Naive thymus-derived CD4-positive, alpha-beta T cell (primary cell): ENCODE data around the gene UNCX. TPM values are rescaled to one million over a fixed set of nuclear protein-coding genes. Genes with fewer than 3 reads are reported as not detected.

ENCODE experiments used
- ATAC-seq: fragments of 150-1000 bp; cut with Tn5 transposase; 2 replicates; pipeline ENCODE4 v1.10.0; 2021; ENCODE audit warnings: mild to moderate bottlenecking, moderate library complexity
- CTCF ChIA-PET: fragments of 350-600 bp; sonication (Branson Sonifier 250); formaldehyde crosslinking; loops from one replicate; lab custom pipeline; 2021; ENCODE audit warnings: antibody characterized with exemption; lab: Charles Lee
- POLR2A ChIA-PET: fragments of 350-600 bp; sonication (Branson Sonifier 250); formaldehyde crosslinking; loops from one replicate; lab custom pipeline; 2021; ENCODE audit warnings: antibody characterized with exemption, inconsistent platforms; lab: Charles Lee
- DNase-seq, 9 donors: peaks; one replicate each; pipeline versions ENCODE4 v3.0.0 to v3.0.0-alpha.2; 2020 to 2022; ENCODE audit warnings: mixed read lengths in 1 of 9
- H3K27ac ChIP-seq: one replicate; pipeline ENCODE4 v1.7.0; 2013; ENCODE audit warnings: mild to moderate bottlenecking, low read depth, low read length, moderate library complexity
- H3K27me3 ChIP-seq, 2 donors: one replicate each; pipeline ENCODE4 v1.7.0; 2013; ENCODE audit warnings: low read length in 2 of 2, mild to moderate bottlenecking in 2 of 2, moderate library complexity in 2 of 2; ENCODE audit not compliant: control insufficient read depth in 2 of 2, insufficient read depth in 2 of 2
- H3K36me3 ChIP-seq, 3 experiments: 1 replicate in 2 of 3; 2 replicates in 1 of 3; pipeline ENCODE4 v1.7.0; 2013; ENCODE audit warnings: low read length in 3 of 3, mild to moderate bottlenecking in 3 of 3, moderate library complexity in 1 of 3; ENCODE audit not compliant: insufficient read depth in 3 of 3, control insufficient read depth in 2 of 3
- H3K4me1 ChIP-seq, 2 donors: one replicate each; pipeline ENCODE4 v1.7.0; 2013; ENCODE audit warnings: low read length in 2 of 2, mild to moderate bottlenecking in 2 of 2, moderate library complexity in 1 of 2; ENCODE audit not compliant: control insufficient read depth in 2 of 2, insufficient read depth in 2 of 2
- H3K4me3 ChIP-seq: 2 replicates; pipeline ENCODE4 v1.7.0; 2013; ENCODE audit warnings: mild to moderate bottlenecking, low read length
- H3K9me3 ChIP-seq, 3 experiments: 1 replicate in 2 of 3; 2 replicates in 1 of 3; pipeline ENCODE4 v1.7.0; 2013; ENCODE audit warnings: low read length in 3 of 3; ENCODE audit not compliant: control insufficient read depth in 2 of 3
- H3K27ac Mint-ChIP-seq, 9 donors: one replicate each; pipeline ENCODE4 v1.8.0; 2020 to 2022; ENCODE audit warnings: mixed read lengths in 9 of 9, mild to moderate bottlenecking in 8 of 9, moderate library complexity in 5 of 9, inconsistent platforms in 2 of 9
- H3K27me3 Mint-ChIP-seq, 5 donors: one replicate each; pipeline ENCODE4 v1.8.0; 2021 to 2022; ENCODE audit warnings: mixed read lengths in 5 of 5, mild to moderate bottlenecking in 1 of 5
- H3K36me3 Mint-ChIP-seq, 5 donors: one replicate each; pipeline ENCODE4 v1.8.0; 2020 to 2022; ENCODE audit warnings: mixed read lengths in 5 of 5, mild to moderate bottlenecking in 3 of 5, inconsistent platforms in 1 of 5
- H3K4me1 Mint-ChIP-seq, 7 donors: one replicate each; pipeline ENCODE4 v1.8.0; 2020 to 2022; ENCODE audit warnings: mixed read lengths in 7 of 7, mild to moderate bottlenecking in 3 of 7, inconsistent platforms in 1 of 7
- H3K4me3 Mint-ChIP-seq, 10 donors: one replicate each; pipeline ENCODE4 v1.8.0; 2020 to 2022; ENCODE audit warnings: mild to moderate bottlenecking in 10 of 10, mixed read lengths in 10 of 10, moderate library complexity in 6 of 10, inconsistent platforms in 2 of 10
- H3K9me3 Mint-ChIP-seq, 11 donors: one replicate each; pipeline ENCODE4 v1.8.0; 2020 to 2022; ENCODE audit warnings: mixed read lengths in 11 of 11, mild to moderate bottlenecking in 4 of 11, inconsistent platforms in 1 of 11, moderate library complexity in 1 of 11
- intact Hi-C, 2 donors: fragments of 100-400 bp; cut with micrococcal nuclease; formaldehyde crosslinking; loops; one replicate each; pipeline ENCODE4 v1.15.1; 2023
- polyA plus RNA-seq, 2 donors: library from polyadenylated mRNA; unstranded; fragments of 300-500 nt; fragmentation: Illumina TruSeq; gene quantifications; one replicate each; pipeline ENCODE4 v1.2.3, GENCODE V29; 2021
- total RNA-seq, 6 experiments: library from RNA in 5 of 6; stranded (reverse) in 5 of 6; gene quantifications; 1 replicate in 5 of 6; 2 replicates in 1 of 6; pipeline ENCODE4 v1.2.3 and lab custom pipeline; 2021 to 2026

UNCX gene
- total and polyA plus RNA-seq, 7 experiments from 2014 or later = not detected

DNA sequence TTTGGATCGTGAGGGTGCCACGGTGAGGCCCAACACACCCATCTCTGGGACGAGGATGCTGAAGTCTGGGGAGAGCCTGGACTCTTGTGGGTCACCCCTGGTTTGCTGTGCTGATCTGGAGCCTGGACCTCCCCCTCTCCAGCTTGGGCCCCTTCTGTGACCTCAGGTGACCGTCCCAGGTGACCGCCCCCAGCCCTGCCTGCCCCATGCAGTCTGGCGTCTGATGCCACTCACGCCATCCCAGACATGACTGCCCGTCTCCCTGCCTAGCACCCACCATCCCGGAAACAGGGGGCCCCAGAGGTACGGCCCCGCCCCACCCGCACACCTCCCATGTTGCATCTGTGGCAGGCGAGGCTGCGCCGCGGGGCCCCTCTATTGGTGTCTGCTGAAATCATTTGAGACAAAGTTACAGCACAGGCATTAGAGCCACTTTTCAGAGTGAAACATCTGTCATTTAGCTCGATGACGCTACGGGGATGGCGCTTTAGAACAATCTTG is 21.1 kb downstream of the UNCX start:
- intact Hi-C loops = no loop called here
- CTCF ChIA-PET = no interaction called here
- no peak for ATAC-seq
- H3K4me3 Mint-ChIP-seq = no peak overlapping the region
- H3K9me3 Mint-ChIP-seq = no peaks in the 10 kb centered on the region
- no peaks in the 10 kb centered on the region for H3K36me3 ChIP-seq
- H3K27ac Mint-ChIP-seq = no peak overlapping the region
- POLR2A ChIA-PET = no interaction called here
- H3K27me3 ChIP-seq = no peaks in the 10 kb centered on the region
- H3K4me1 ChIP-seq = no peaks in the 10 kb centered on the region
- DNase-seq = no peak
- peaks cover 0 to 4% (median 0%) of the 10 kb centered on the region in 7 donors for H3K4me1 Mint-ChIP-seq
- H3K9me3 ChIP-seq = no peaks in the 10 kb centered on the region
- peaks cover 33 to 70% (median 42%) of the 10 kb centered on the region in 5 donors for H3K27me3 Mint-ChIP-seq
- H3K36me3 Mint-ChIP-seq = no peaks in the 10 kb centered on the region
- no peak overlapping the region for H3K27ac ChIP-seq
- H3K4me3 ChIP-seq = no peak overlapping the region

DNA sequence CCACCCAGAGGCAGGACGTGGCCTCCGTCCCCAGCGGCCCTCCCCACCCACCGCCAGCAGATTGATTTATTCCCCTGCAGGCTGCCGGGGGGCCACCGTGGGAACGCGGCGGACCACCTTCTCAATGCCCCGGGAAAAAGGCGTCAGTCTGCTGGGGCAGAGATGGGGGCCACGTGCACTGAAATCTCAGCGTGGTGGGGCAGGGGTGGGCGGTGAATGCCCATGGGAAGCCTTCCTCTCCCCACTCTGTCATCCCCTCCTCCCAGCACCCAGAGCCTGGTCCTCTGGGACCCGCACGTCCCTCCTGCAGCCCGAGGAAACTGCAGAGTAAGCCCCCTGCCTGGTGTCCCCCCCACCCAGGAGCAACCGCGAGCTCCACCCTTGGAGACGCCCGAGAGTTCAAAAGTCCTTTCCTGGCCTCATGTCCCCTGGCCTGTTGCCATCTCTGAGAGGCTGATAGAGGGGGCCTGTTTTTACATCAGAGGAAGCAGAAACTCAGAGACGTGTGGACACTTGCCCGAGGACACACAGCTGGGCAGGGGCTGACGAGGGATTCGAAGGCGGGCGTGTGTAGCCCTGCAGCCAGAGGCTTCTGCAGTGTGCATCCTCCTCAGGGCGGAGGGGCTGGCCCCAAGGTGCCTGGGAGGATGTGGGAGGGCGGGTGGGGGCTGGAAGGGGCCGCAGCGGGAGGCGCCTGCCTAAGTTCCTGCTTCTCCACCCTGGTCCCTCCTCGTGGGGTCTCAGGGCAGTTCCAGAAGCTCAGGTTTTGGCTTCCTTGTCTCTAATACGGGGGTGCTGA is 21.8 kb downstream of the UNCX start:
- Histone ChIP-seq H3K36me3 (no peaks in the 10 kb centered on the region), H3K27ac (no peak overlapping the region), H3K4me3 (no peak overlapping the region), H3K27me3 (no peaks in the 10 kb centered on the region), H3K9me3 (no peaks in the 10 kb centered on the region), H3K4me1 (no peaks in the 10 kb centered on the region)
- Mint-ChIP-seq H3K27ac (no peak overlapping the region), H3K27me3 (peaks cover 28 to 63% (median 42%) of the 10 kb centered on the region in 5 donors), H3K36me3 (no peaks in the 10 kb centered on the region), H3K9me3 (no peaks in the 10 kb centered on the region), H3K4me3 (no peak overlapping the region), H3K4me1 (peaks cover 0 to 2% (median 0%) of the 10 kb centered on the region in 7 donors)
- intact Hi-C loops = no loop called here
- ATAC-seq (no peak), DNase-seq (no peak)
- CTCF ChIA-PET = no interaction called here
- POLR2A ChIA-PET = no interaction called here

DNA sequence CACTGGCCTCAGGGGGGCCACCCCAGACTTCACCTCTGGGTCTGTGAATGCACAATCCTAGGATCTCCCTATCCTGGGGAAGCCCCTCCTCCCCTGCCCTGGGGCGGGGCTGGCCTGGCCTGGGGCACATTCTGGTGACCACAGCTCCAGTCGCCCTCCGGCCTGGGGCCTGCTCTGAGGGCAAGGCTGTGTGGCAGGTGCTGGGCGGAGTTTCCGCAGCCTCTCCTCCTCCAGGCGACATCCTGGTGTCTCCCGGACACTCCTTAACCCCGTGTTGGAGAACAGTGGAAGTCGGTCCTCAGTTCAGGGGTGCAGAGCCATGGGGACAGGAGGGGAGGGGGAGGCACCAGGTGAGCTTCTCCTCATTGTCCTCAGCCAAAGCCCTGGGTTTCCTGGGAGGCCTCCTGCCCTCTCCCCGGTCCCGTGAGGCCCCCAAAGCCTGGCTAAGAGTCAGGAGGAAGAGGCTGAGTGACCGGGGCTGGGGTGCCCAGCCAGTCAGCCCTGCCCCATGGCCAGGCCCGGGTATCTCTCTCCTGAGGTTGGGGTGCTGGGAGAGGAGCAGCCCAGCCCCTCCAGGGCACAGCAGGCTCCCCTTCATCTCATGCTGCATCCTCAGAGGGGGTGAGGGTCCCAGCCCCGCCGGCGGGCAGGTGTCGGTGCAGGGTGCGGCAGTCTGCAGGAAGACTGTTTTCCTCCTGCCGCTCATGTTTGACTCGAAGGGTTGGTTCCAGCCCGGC is 22.6 kb downstream of the UNCX start:
- no peaks in the 10 kb centered on the region for H3K27me3 ChIP-seq
- ATAC-seq = no peak
- POLR2A ChIA-PET = no interaction called here

DNA sequence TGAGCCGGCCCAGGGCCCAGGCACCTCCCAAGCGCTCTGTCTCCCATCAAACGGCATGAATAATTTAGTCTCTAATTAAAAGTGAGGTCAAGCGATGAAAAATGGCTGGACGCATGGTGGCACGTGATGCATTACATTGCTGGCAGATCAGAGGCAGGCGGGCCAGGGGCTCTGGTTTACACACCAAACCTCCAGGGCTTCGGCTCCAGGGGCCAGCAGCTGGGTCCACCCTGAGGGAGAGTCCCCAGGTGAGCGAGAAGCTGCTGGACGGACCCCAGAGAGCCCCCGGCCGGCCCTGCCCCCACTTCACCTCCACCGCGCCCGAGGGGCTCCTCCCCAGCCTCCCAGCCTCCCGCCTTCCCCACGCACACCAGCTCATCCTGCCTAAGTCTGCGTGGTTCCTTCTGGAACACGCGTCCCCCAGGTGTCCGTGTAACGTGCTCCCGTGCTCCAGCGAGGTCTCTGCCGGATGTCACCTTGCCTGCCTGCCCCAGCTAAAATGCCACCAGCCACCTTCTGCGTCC is 23.2 kb downstream of the UNCX start:
- DNase-seq (no peak), ATAC-seq (no peak)
- Histone ChIP-seq H3K27me3 (no peaks in the 10 kb centered on the region), H3K36me3 (no peaks in the 10 kb centered on the region), H3K4me3 (no peak overlapping the region), H3K27ac (no peak overlapping the region), H3K4me1 (no peaks in the 10 kb centered on the region), H3K9me3 (no peaks in the 10 kb centered on the region)
- Mint-ChIP-seq H3K4me3 (no peak overlapping the region), H3K9me3 (no peaks in the 10 kb centered on the region), H3K36me3 (peaks cover 0 to 4% (median 0%) of the 10 kb centered on the region in 5 donors), H3K27ac (no peak overlapping the region), H3K4me1 (peaks cover 0 to 2% (median 0%) of the 10 kb centered on the region in 7 donors), H3K27me3 (peaks cover 18 to 60% (median 38%) of the 10 kb centered on the region in 5 donors)
- ChIA-PET POLR2A (no interaction called here), CTCF (no interaction called here)
- intact Hi-C loops = no loop called here

More for the DNA sequence above, 22.6 kb downstream of the UNCX start:
- Histone ChIP-seq H3K4me1 (no peaks in the 10 kb centered on the region), H3K9me3 (no peaks in the 10 kb centered on the region), H3K4me3 (no peak overlapping the region), H3K27ac (no peak overlapping the region), H3K36me3 (no peaks in the 10 kb centered on the region)
- Mint-ChIP-seq H3K4me1 (peaks cover 0 to 2% (median 0%) of the 10 kb centered on the region in 7 donors), H3K36me3 (no peaks in the 10 kb centered on the region), H3K27me3 (peaks cover 25 to 61% (median 38%) of the 10 kb centered on the region in 5 donors), H3K27ac (no peak overlapping the region), H3K9me3 (no peaks in the 10 kb centered on the region), H3K4me3 (no peak overlapping the region)
- DNase-seq = no peak
- intact Hi-C loops = no loop called here
- CTCF ChIA-PET = no interaction called here

DNA sequence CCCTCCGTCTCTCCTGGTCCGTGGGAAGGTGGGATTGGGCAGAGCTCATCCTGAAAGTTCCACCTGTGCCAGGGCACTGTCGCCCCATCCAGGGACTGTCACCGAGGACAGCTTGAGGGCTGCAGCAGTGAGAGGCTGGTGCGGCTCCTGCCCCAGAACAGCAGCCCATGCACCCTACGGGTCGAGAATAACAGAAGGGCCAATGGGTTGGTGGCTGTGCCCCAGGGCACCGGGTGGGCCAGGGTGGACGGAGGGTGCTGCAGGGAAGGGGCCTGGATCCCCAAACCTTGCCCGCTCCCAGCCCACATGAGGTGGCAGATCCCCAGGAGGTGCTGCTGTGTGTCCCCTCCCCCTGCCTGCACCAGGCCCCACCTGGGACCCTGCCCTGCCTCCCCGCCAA is 23.9 kb downstream of the UNCX start:
- Mint-ChIP-seq H3K9me3 (no peaks in the 10 kb centered on the region), H3K4me1 (peaks cover 0 to 2% (median 0%) of the 10 kb centered on the region in 7 donors), H3K27ac (no peak overlapping the region), H3K36me3 (peaks cover 0 to 4% (median 0%) of the 10 kb centered on the region in 5 donors), H3K4me3 (no peak overlapping the region), H3K27me3 (peaks cover 13 to 58% (median 31%) of the 10 kb centered on the region in 5 donors)
- Histone ChIP-seq H3K27ac (no peak overlapping the region), H3K4me3 (no peak overlapping the region), H3K4me1 (no peaks in the 10 kb centered on the region), H3K9me3 (no peaks in the 10 kb centered on the region), H3K36me3 (no peaks in the 10 kb centered on the region), H3K27me3 (no peaks in the 10 kb centered on the region)
- ChIA-PET CTCF (no interaction called here), POLR2A (no interaction called here)
- intact Hi-C loops = no loop called here
- ATAC-seq (no peak), DNase-seq (no peak)

DNA sequence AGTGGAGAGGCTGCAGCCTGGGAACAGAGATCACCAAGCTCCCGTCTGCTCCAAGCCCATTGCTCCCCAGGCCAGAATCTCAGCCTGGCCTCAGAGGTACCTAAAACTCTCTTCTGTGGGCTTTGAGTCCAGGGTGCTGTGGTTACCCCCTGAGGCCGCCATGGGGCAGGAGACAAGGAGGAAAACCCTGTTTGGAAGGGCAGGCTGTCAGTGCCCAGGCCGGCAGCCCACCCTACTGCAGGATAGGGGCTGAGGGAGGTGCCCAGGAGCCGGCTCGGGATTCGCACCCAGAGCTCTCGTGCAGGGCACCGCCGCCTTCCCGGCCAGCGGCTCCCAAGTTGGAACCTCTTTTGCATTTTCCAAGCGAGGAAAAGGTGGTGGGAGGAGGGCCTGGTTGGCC is 24.5 kb downstream of the UNCX start:
- intact Hi-C loops = no loop called here
- H3K27ac Mint-ChIP-seq = no peak overlapping the region
- no peak overlapping the region for H3K4me3 Mint-ChIP-seq
- no peak overlapping the region for H3K4me3 ChIP-seq
- H3K36me3 ChIP-seq = no peaks in the 10 kb centered on the region
- peaks cover 13 to 58% (median 31%) of the 10 kb centered on the region in 5 donors for H3K27me3 Mint-ChIP-seq
- peaks cover 0 to 4% (median 0%) of the 10 kb centered on the region in 5 donors for H3K36me3 Mint-ChIP-seq
- ATAC-seq = no peak
- POLR2A ChIA-PET = no interaction called here
- no peak for DNase-seq
- CTCF ChIA-PET = no interaction called here
- peaks cover 0 to 2% (median 0%) of the 10 kb centered on the region in 7 donors for H3K4me1 Mint-ChIP-seq
- H3K27me3 ChIP-seq = no peaks in the 10 kb centered on the region
- no peaks in the 10 kb centered on the region for H3K4me1 ChIP-seq
- H3K9me3 ChIP-seq = no peaks in the 10 kb centered on the region
- no peak overlapping the region for H3K27ac ChIP-seq
- no peaks in the 10 kb centered on the region for H3K9me3 Mint-ChIP-seq
